Left forelimb (tissue), 1 donor: ENCODE results near the gene KRT84.

ENCODE experiments used
- DNase-seq: peaks from one replicate; pipeline ENCODE4 v3.0.0-alpha.2; 2018; ENCODE audit warnings: low spot score

Gene KRT84

GRCh38 chr12:52342781-52343490, 42.5 kb downstream of the KRT84 start:
- no peak for DNase-seq

GRCh38 chr12:52341066-52341580, 44.3 kb downstream of the KRT84 start:
- DNase-seq = no peak

GRCh38 chr12:52338241-52338960, 47.1 kb downstream of the KRT84 start:
- no peak for DNase-seq

DNA sequence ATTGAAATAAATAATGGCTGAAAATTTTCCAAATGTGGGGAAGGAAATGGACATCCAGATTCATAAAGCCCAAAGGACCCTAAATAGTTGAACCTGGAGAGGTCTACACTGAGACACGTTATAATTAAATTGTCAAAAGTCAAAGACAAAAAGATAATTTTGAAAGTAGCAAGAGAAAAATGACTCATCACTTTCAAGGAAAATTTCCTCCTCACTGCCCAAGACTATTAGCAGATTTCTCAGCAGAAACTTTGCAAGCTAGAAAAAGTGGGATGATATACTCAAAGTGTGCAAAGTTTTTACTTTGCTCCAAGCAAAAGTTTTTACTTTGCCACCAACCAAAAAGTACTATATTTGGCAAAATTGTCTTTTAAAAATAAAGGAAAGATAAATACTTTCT, 48.4 kb downstream of the KRT84 start:
- no peak for DNase-seq

DNA sequence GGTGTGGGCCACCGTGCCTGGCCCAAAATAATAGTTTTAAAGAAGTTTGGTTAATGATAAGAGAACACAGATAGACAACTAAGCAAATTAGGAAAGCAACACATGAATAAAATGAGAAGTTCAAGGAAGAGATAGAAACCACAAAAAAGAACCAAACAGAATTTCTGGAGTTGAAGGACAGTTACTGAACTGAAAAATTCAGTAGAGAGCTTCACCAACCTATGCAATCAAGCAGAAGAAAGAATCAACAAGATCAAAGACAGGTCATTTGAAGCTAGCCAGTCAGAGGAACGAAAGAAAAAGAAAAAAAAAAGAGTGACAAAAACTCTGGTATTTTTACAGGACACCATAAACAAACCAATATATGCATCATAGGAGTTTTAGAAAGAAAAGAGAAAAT, 48.8 kb downstream of the KRT84 start:
- DNase-seq = no peak

- DNase-seq = no peak
Measured at GRCh38 chr12:52335598-52336262, 49.7 kb downstream of the KRT84 start.

- DNase-seq = no peak
Measured at GRCh38 chr12:52334185-52334584, 51.3 kb downstream of the KRT84 start.

- DNase-seq = no peak
Measured at GRCh38 chr12:52333321-52333720, 52.1 kb downstream of the KRT84 start.

GRCh38 chr12:52332381-52332780, 53.1 kb downstream of the KRT84 start:
- no peak for DNase-seq

DNA sequence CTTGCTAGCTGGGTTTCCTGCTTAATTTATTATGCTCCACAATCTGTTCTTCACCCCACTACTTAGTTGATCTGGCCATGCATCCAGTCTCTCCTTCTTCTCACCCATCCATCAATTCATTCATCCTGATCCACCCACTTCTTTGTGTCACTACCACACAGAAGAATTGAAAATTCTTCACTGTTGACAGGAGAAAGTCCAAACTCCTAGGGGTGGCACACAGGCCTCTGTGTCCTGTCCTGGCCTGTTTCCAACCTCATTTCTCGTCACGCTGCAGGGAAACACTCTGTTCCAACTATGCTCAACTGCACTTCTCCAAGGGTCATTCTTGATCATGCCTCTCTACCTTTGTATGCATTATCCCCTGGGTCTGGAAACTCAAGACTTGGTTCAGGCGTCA, 53.6 kb downstream of the KRT84 start:
- DNase-seq = no peak

DNA sequence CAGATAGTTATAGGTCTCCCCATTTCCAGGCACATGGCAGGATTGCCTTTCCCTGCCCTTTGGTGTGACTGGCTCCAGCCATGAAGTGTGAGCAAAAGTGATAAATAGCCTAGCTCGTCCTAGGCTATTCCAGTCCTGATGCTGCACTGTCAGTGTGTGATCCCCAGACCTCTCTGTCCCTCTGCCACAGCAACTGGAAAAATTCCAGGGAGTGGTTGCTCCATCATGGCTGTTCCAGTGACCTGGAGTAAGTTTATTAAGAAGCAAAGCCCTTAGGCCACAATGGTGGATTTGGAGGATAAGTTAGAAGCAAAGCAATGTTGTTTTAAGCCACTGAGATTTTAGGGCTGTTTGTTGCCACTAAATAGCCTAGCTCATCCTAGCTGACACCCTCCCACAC, 54.4 kb downstream of the KRT84 start:
- DNase-seq = no peak

DNA sequence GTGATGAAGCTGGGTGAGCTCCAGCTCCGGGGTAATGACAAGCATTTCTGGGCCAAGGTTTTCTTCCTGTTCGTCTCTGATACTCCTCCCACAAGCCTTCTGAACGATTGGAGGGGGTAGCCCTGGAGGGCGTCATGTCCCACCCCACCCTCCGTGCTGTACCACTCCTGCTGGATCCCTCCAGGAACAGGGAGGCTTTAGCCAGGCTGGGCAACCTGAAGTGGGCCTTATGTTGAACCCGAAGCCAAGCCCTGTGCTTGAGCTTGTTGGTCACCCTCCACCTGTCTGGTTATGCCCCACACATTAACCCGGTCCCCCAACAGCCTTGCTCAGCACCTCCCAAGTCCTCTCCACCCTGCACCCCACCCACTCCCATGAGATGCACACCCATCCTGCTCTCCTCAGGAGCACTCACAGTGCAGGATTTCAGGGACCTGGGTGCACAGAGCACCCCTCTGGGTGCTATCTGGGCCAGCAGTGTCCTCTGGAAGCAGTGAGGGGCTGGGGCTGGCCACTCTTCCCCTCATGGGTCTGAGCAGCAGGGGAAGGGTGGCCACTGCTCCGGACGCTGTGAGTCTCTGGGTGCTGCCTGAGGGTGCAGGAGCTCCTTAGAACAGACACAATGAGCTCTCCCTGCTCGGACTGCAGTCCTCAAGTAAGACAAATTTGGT, 57.5 kb downstream of the KRT84 start:
- DNase-seq = no peak
